ENCODE measurements around the gene PDE6G.
"Not testable (repeated sequence)": the region's sequence is repeated elsewhere in the genome, so short reads cannot be mapped to it uniquely, and the experiment has no call there.

The PDE6G gene

GRCh38 chr17:81635973-81636504 is 20.3 kb downstream of the PDE6G start:
- ATAC-seq: peak; percentile 3
- Mint-ChIP-seq H3K27me3 (no peaks in the 10 kb centered on the region), H3K27ac (peak overlapping the region; percentile 95), H3K4me1 (peaks cover 13% of the 10 kb centered on the region), H3K4me3 (peak overlapping the region; percentile 92), H3K9me3 (no peaks in the 10 kb centered on the region), H3K36me3 (no peaks in the 10 kb centered on the region)

- peak overlapping the region; percentile 92 for H3K4me3 Mint-ChIP-seq
- no peaks in the 10 kb centered on the region for H3K9me3 Mint-ChIP-seq
- no peaks in the 10 kb centered on the region for H3K36me3 Mint-ChIP-seq
- ATAC-seq: no peak
- peaks cover 13% of the 10 kb centered on the region for H3K4me1 Mint-ChIP-seq
- H3K27ac Mint-ChIP-seq: peak overlapping the region; percentile 95
- H3K27me3 Mint-ChIP-seq: no peaks in the 10 kb centered on the region
Measured at GRCh38 chr17:81635431-81635830, 20.9 kb downstream of the PDE6G start.

- Mint-ChIP-seq H3K27me3 (no peaks in the 10 kb centered on the region), H3K4me3 (no peak overlapping the region), H3K27ac (no peak overlapping the region), H3K4me1 (peaks cover 13% of the 10 kb centered on the region), H3K9me3 (no peaks in the 10 kb centered on the region), H3K36me3 (peaks cover 32% of the 10 kb centered on the region)
- ATAC-seq: no peak
Measured at GRCh38 chr17:81631482-81631881, 24.9 kb downstream of the PDE6G start.

DNA sequence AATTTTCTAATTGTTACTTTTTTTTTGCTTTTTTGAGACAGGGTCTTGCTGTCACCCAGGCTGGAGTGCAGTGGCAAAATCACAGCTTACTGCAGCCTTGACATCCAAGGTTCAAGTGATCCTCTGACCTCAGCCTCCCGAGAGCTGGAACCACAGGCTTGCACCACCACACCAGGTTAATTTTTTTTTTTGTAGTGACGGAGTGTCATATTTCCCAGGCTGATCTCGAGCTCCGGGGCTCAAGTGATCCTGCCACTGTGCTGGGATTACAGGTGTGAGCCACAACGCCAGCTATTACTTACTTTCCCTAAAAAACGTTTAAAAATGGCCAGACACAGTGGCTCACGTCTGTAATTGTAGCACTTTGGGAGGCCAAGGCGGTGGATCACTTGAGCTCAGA is 26.1 kb downstream of the PDE6G start:
- Mint-ChIP-seq H3K27me3 (no peaks in the 10 kb centered on the region), H3K27ac (no peak overlapping the region), H3K4me3 (no peak overlapping the region), H3K9me3 (no peaks in the 10 kb centered on the region), H3K4me1 (peaks cover under 1% of the 10 kb centered on the region), H3K36me3 (peaks cover 44% of the 10 kb centered on the region)
- no peak for ATAC-seq

DNA sequence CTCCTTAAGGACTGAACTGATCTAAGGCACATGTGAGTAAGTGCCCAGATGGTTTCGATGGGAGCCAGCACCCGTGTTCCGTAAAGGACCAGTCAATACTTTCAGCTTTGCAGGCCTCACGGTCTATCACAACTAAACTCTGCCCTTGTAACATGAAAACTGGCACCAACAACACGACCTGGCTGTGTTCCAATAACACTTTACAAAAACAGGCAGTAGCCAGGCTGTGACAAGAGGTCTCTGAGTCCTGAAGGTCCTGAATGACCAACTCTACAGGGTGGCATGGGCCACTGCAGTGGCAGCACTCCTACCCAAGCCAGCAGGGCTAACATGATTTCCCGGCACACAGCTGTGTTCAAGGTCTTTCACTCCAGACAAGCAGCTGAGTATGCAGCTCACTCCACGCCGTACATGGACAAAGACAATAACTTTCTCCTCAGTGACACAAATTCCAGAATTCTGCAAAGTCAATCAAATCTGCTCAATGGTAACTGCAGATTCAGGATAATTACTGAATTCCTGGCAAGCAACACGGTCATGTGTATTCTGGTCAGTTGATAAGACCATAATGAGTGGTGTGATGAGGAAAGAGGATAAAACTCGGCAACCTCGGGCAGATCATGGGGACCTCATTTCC is 34.7 kb downstream of the PDE6G start:
- ATAC-seq: no peak
- Mint-ChIP-seq H3K9me3 (peaks cover 7% of the 10 kb centered on the region), H3K27me3 (no peaks in the 10 kb centered on the region), H3K36me3 (peaks cover 61% of the 10 kb centered on the region), H3K27ac (no peak overlapping the region), H3K4me3 (no peak overlapping the region), H3K4me1 (peaks cover 11% of the 10 kb centered on the region)

- peaks cover 51% of the 10 kb centered on the region for H3K36me3 Mint-ChIP-seq
- not testable (repeated sequence) for H3K27ac Mint-ChIP-seq, H3K9me3 Mint-ChIP-seq, H3K4me3 Mint-ChIP-seq, H3K27me3 Mint-ChIP-seq, ATAC-seq
- H3K4me1 Mint-ChIP-seq: peaks cover 29% of the 10 kb centered on the region
Measured at GRCh38 chr17:81618307-81618706, 38.0 kb downstream of the PDE6G start.

GRCh38 chr17:81616877-81617276 is 39.5 kb downstream of the PDE6G start:
- no peak for ATAC-seq
- Mint-ChIP-seq H3K4me1 (peaks cover 29% of the 10 kb centered on the region), H3K4me3 (no peak overlapping the region), H3K27me3 (no peaks in the 10 kb centered on the region), H3K36me3 (peaks cover 65% of the 10 kb centered on the region), H3K27ac (no peak overlapping the region), H3K9me3 (no peaks in the 10 kb centered on the region)

DNA sequence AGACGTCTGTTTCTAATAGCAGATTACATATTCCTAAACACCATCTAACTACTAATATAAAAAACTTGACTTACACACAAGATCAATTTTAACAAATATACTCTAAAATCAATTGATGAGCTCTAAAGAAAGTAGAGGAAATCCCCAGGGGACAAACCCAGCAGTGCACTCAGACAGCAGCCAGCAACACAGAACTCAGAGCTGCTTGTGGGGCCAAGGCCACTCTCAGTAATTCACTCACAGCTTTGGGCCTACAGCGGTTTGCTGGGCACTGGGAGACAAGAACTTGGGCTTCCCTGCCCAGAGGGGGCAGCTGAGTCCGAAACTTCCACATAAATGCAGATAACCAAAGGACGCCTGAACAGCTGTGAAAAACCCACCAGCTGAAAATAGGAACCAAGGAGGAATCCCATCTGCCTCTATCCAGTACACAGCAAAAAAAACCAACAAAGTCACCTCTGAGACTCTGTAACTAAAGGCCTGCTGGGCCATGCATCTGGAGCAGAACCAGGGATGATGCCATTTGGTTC is 40.9 kb downstream of the PDE6G start:
- ATAC-seq: no peak
- Mint-ChIP-seq H3K4me3 (no peak overlapping the region), H3K9me3 (no peaks in the 10 kb centered on the region), H3K27me3 (no peaks in the 10 kb centered on the region), H3K27ac (peak overlapping the region; percentile 92), H3K4me1 (peaks cover 23% of the 10 kb centered on the region), H3K36me3 (peaks cover 54% of the 10 kb centered on the region)

GRCh38 chr17:81612172-81612970 is 44.0 kb downstream of the PDE6G start:
- Mint-ChIP-seq H3K9me3 (no peaks in the 10 kb centered on the region), H3K4me3 (no peak overlapping the region), H3K36me3 (peaks cover 56% of the 10 kb centered on the region), H3K27ac (no peak overlapping the region), H3K4me1 (peaks cover 23% of the 10 kb centered on the region), H3K27me3 (no peaks in the 10 kb centered on the region)
- no peak for ATAC-seq

GRCh38 chr17:81609541-81610311 is 46.6 kb downstream of the PDE6G start:
- H3K4me3 Mint-ChIP-seq: no peak overlapping the region
- H3K27ac Mint-ChIP-seq: no peak overlapping the region
- no peaks in the 10 kb centered on the region for H3K27me3 Mint-ChIP-seq
- no peak for ATAC-seq
- H3K4me1 Mint-ChIP-seq: peaks cover 7% of the 10 kb centered on the region
- H3K9me3 Mint-ChIP-seq: no peaks in the 10 kb centered on the region
- peaks cover 55% of the 10 kb centered on the region for H3K36me3 Mint-ChIP-seq

DNA sequence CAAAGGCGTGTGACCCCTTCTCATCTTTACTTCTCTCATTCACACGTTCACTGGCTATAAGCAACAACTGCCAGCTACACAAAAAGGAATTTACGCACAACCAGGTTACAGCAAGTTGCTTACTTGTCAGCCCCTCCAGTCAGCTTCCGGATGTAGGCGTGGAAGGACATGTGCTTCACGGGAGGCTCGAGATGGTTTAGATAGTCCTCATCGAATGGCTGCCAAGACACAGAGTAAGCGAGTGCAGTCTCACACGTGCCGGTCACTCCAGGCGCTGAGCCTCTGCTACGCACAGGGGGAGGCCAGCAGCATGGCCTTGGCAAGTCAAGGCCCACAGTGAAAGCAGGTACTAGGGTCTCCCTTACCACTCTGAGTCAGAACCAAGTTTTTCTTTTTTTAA is 47.7 kb downstream of the PDE6G start:
- no peaks in the 10 kb centered on the region for H3K4me1 Mint-ChIP-seq
- H3K9me3 Mint-ChIP-seq: no peaks in the 10 kb centered on the region
- H3K27ac Mint-ChIP-seq: no peak overlapping the region
- H3K4me3 Mint-ChIP-seq: no peak overlapping the region
- peaks cover 52% of the 10 kb centered on the region for H3K36me3 Mint-ChIP-seq
- H3K27me3 Mint-ChIP-seq: no peaks in the 10 kb centered on the region
- ATAC-seq: no peak

DNA sequence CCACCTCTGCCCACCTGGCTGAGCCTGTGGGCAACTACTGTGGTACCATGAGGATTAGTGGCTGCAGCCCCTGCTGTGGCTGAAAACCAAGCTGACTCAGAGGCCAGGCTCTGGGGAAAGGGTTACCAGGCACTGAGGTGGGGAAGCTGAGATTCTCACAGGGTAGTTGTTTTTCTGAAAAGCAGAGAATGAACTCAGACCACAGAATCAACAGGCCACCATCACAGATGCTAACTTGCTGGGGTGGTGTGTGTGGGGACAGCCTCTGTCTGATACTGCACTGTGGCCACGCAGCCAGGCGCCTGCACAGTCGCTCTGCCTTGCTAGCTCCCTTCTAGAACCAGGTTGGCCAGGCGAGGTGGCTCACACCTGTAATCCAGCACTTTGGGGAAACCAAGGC is 48.3 kb downstream of the PDE6G start:
- H3K36me3 Mint-ChIP-seq: peaks cover 50% of the 10 kb centered on the region
- no peak overlapping the region for H3K27ac Mint-ChIP-seq
- no peaks in the 10 kb centered on the region for H3K27me3 Mint-ChIP-seq
- H3K4me3 Mint-ChIP-seq: no peak overlapping the region
- H3K9me3 Mint-ChIP-seq: no peaks in the 10 kb centered on the region
- no peak for ATAC-seq
- H3K4me1 Mint-ChIP-seq: no peaks in the 10 kb centered on the region

DNA sequence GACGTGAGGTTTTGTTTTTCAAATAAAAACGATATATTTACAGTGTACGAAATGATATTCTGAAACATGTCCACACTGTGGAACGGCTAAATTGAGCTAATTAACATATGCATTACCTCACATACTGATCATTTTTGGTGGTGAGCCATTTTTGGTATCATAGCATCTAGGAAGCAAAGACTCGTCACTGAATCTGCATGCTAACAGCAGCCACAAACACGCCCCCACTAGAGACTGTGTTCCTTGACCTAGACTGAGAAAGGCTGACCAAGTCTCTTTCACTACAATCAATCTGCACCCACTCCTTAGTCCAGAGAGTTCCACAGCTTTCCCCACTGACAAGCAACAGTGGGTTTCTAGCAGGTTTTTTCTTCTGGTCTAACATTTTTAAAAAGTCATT is 48.9 kb downstream of the PDE6G start:
- Mint-ChIP-seq H3K27ac (no peak overlapping the region), H3K36me3 (peaks cover 43% of the 10 kb centered on the region)

DNA sequence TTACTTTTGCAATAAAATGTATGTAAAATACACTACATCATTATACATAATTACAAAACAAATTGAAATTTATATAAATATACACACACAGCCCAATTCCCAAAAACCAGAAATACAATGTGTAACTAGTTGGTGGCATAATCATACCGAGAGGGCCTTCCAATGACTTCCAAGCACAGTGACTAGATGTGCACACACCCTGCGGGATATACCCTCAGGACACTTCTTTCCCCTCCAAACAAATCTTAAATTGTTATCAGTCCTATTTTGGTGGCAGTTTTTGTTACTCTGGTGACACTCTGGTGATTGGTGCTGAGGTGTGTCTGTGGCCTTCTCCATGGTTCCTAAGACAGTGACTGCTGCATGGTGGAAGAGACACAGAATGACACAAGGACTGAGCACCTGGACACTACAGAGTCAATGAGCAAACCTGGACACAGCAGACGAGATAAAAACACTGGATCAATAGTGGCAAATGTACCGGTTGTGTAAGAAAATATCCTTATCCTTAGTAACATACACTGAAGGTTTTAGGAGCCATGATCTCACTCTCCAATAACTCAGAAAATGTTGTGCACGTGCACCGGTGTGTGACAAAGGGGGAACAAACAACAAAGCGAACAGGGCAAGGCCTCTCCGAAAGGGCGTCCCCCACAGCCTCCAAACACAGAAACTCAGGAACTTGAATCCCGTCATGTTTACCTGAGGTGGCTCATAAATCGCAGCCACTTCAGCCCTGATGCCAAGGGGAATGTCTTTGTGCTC is 52.3 kb downstream of the PDE6G start:
- peaks cover 35% of the 10 kb centered on the region for H3K36me3 Mint-ChIP-seq
- H3K9me3 Mint-ChIP-seq: no peaks in the 10 kb centered on the region
- no peak for ATAC-seq
- no peak overlapping the region for H3K4me3 Mint-ChIP-seq
- no peak overlapping the region for H3K27ac Mint-ChIP-seq
- H3K27me3 Mint-ChIP-seq: no peaks in the 10 kb centered on the region
- peaks cover 8% of the 10 kb centered on the region for H3K4me1 Mint-ChIP-seq

More for the DNA sequence above, 48.9 kb downstream of the PDE6G start:
- no peak for ATAC-seq
- Mint-ChIP-seq H3K27me3 (no peaks in the 10 kb centered on the region), H3K4me3 (no peak overlapping the region), H3K4me1 (no peaks in the 10 kb centered on the region), H3K9me3 (no peaks in the 10 kb centered on the region)
